ENCODE results near the gene DMC1.
A peak's percentile ranks its signal among the peaks of the same experiment; 100 is the strongest.
"Not testable (repeated sequence)": the region's sequence is repeated elsewhere in the genome, so short reads cannot be mapped to it uniquely, and the experiment has no call there.

DMC1 gene

DNA sequence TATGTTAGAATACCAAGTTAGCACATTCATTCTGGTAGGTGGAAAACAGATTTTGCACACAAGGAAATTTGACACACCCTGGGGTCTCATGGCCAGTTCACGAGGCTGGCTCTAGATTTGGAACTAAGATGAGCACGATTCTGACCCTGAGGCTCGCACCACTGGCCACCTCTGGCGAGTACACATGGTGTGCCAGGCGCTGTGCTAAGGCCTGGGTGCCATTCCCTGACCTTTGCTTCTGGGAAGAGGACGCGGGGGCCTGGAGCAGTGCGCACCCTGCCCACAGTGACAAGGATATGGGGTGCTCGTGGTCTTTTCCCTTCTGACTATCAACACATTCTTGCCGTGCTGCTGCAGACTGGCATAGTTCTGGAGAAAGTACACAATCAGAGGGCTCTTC is 29.5 kb upstream of the DMC1 start:
- ChIA-PET POLR2A (no interaction called here), CTCF (no interaction called here)
- no peaks in the 10 kb centered on the region for H3K36me3 ChIP-seq (ENCODE audit: control insufficient read depth in 4 of 4, insufficient read depth in 4 of 4, low read length in 3 of 4)
- DNase-seq: no peak
- H3K4me3 ChIP-seq (ENCODE audit: control insufficient read depth in 1 of 7, extremely low read depth in 1 of 7, insufficient read depth in 4 of 7, low read depth in 2 of 7, low read length in 6 of 7): no peak overlapping the region
- no peaks in the 10 kb centered on the region for H3K27me3 ChIP-seq (replicated peaks in 2 of 5; ENCODE audit: control insufficient read depth in 4 of 5, insufficient read depth in 5 of 5, low read length in 4 of 5)
- H3K4me1 ChIP-seq (ENCODE audit: control extremely low read depth in 1 of 4, control insufficient read depth in 4 of 4, insufficient read depth in 4 of 4, low read length in 3 of 4): no peaks in the 10 kb centered on the region
- 96% methylated on average over 10 of the region's 10 CpGs for WGBS (ENCODE audit: insufficient coverage)
- H3K9me3 ChIP-seq (ENCODE audit: control extremely low read depth in 1 of 5, control insufficient read depth in 4 of 5, insufficient read depth in 2 of 5, low read depth in 1 of 5, low read length in 4 of 5): no peaks in the 10 kb centered on the region
- H3K27ac ChIP-seq (ENCODE audit: insufficient read depth in 1 of 2, low read depth in 1 of 2, low read length in 2 of 2, poor library complexity in 1 of 2, severe bottlenecking in 2 of 2): no peak overlapping the region

- DNase-seq; H3K9me3 ChIP-seq (ENCODE audit: control extremely low read depth in 1 of 5, control insufficient read depth in 4 of 5, insufficient read depth in 2 of 5, low read depth in 1 of 5, low read length in 4 of 5); H3K4me1 ChIP-seq (ENCODE audit: control extremely low read depth in 1 of 4, control insufficient read depth in 4 of 4, insufficient read depth in 4 of 4, low read length in 3 of 4); H3K27ac ChIP-seq (ENCODE audit: insufficient read depth in 1 of 2, low read depth in 1 of 2, low read length in 2 of 2, poor library complexity in 1 of 2, severe bottlenecking in 2 of 2); H3K27me3 ChIP-seq (replicated peaks in 2 of 5; ENCODE audit: control insufficient read depth in 4 of 5, insufficient read depth in 5 of 5, low read length in 4 of 5); H3K36me3 ChIP-seq (ENCODE audit: control insufficient read depth in 4 of 4, insufficient read depth in 4 of 4, low read length in 3 of 4); H3K4me3 ChIP-seq (ENCODE audit: control insufficient read depth in 1 of 7, extremely low read depth in 1 of 7, insufficient read depth in 4 of 7, low read depth in 2 of 7, low read length in 6 of 7); POLR2A ChIA-PET: not testable (repeated sequence)
- whole genome bisulfite sequencing (ENCODE audit: insufficient coverage): no CpG with 5 or more reads among the region's 3 CpGs
- CTCF ChIA-PET: interaction anchor here (0.9 kb wide), 1 partner anchor 73 kb away, joined by 3 read pairs; no protein-coding TSS in a partner anchor
These were observed 12.9 kb upstream of the DMC1 start for GRCh38 chr22:38582923-38583322.

DNA sequence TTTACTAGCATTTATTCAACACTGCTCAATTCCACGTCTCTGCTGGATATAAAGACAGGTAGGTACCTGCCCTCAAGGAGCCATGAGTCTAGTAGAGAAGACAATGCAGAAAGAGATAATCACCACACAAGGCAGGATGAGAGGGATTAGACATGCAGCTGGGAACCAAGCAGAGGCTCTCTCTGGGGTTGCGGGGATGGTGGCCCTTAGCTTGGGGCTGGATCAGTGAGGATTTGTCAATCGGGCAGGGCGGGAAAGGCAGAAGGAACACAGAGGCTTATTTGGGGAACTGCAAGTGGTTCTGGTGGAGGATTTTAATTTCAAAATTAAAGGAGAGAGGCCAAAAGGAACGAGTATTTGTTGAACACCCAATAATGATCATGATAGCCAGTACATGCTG is 8.5 kb upstream of the DMC1 start:
- H3K27ac ChIP-seq (ENCODE audit: insufficient read depth in 1 of 2, low read depth in 1 of 2, low read length in 2 of 2, poor library complexity in 1 of 2, severe bottlenecking in 2 of 2): no peak overlapping the region
- no peaks in the 10 kb centered on the region for H3K27me3 ChIP-seq (replicated peaks in 2 of 5; ENCODE audit: control insufficient read depth in 4 of 5, insufficient read depth in 5 of 5, low read length in 4 of 5)
- H3K36me3 ChIP-seq (ENCODE audit: control insufficient read depth in 4 of 4, insufficient read depth in 4 of 4, low read length in 3 of 4): no peaks in the 10 kb centered on the region
- POLR2A ChIA-PET: no interaction called here
- no peak for DNase-seq
- H3K4me1 ChIP-seq (ENCODE audit: control extremely low read depth in 1 of 4, control insufficient read depth in 4 of 4, insufficient read depth in 4 of 4, low read length in 3 of 4): no peaks in the 10 kb centered on the region
- H3K4me3 ChIP-seq (ENCODE audit: control insufficient read depth in 1 of 7, extremely low read depth in 1 of 7, insufficient read depth in 4 of 7, low read depth in 2 of 7, low read length in 6 of 7): no peak overlapping the region
- CTCF ChIA-PET: no interaction called here
- H3K9me3 ChIP-seq (ENCODE audit: control extremely low read depth in 1 of 5, control insufficient read depth in 4 of 5, insufficient read depth in 2 of 5, low read depth in 1 of 5, low read length in 4 of 5): no peaks in the 10 kb centered on the region
- WGBS (ENCODE audit: insufficient coverage): 89% methylated on average over 3 of the region's 5 CpGs

DNA sequence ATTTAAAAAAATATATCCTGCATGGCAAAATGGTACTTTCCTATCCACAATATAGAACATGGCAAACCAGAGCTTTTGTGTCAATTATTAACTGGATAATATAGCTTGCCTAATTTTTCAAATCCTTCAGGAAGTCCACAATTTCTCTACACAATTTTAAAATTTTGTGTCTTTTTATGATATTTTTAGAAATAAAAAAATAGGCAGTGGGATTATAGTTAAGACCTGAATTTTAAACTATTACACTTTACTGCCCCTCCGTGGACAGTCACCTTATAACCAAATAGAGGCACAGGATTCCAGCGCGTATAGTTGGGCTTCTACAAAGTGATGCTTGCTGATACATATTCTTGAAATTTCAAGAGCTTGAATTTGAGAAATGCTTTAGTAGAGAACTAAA is 2.1 kb upstream of the DMC1 start:
- POLR2A ChIA-PET: no interaction called here
- H3K36me3 ChIP-seq (ENCODE audit: control insufficient read depth in 4 of 4, insufficient read depth in 4 of 4, low read length in 3 of 4): no peaks in the 10 kb centered on the region
- no peaks in the 10 kb centered on the region for H3K27me3 ChIP-seq (replicated peaks in 2 of 5; ENCODE audit: control insufficient read depth in 4 of 5, insufficient read depth in 5 of 5, low read length in 4 of 5)
- H3K4me3 ChIP-seq (ENCODE audit: control insufficient read depth in 1 of 7, extremely low read depth in 1 of 7, insufficient read depth in 4 of 7, low read depth in 2 of 7, low read length in 6 of 7): no peak overlapping the region
- H3K9me3 ChIP-seq (ENCODE audit: control extremely low read depth in 1 of 5, control insufficient read depth in 4 of 5, insufficient read depth in 2 of 5, low read depth in 1 of 5, low read length in 4 of 5): no peaks in the 10 kb centered on the region
- WGBS (ENCODE audit: insufficient coverage): 0% methylated on average over 2 of the region's 3 CpGs
- CTCF ChIA-PET: interaction anchor here (0.6 to 2.1 kb wide), 14 partner anchors 8 to 158 kb away, joined by 3 to 8 read pairs (median 3); no protein-coding TSS in a partner anchor
- peak; percentile 58 to 81 (median 73) for DNase-seq
- H3K4me1 ChIP-seq (ENCODE audit: control extremely low read depth in 1 of 4, control insufficient read depth in 4 of 4, insufficient read depth in 4 of 4, low read length in 3 of 4): peaks cover 7 to 20% (median 14%) of the 10 kb centered on the region in 4 experiments
- no peak overlapping the region for H3K27ac ChIP-seq (ENCODE audit: insufficient read depth in 1 of 2, low read depth in 1 of 2, low read length in 2 of 2, poor library complexity in 1 of 2, severe bottlenecking in 2 of 2)

DNA sequence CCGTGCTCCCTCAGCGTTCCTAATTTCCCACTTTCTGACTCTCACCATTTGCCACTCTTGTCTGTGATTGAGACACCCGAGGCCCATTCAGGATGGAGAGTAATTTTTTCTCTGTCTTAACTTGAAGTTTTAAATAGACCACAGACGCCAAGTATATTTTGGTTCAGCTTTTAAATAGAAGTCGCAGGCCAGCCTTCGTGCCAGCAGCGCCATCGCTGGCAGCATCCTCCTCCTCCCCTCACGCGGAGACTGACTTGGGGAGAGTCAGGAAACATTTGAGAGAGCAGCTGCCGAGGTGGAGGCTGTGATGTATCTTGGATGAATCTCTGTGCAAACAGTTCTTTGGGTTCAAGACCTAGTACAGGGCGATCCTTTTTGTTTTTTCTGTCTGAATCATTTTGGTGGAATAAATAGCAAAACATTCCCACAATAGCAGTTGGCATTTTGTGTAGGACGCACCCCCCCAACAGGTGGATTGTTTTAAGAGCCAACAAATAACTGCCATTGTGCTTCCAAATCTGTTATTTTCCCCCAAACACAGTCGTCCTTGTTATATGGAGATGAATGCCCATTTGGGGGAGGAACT is 889 bp upstream of the DMC1 start:
- no peaks in the 10 kb centered on the region for H3K27me3 ChIP-seq (replicated peaks in 2 of 5; ENCODE audit: control insufficient read depth in 4 of 5, insufficient read depth in 5 of 5, low read length in 4 of 5)
- peak overlapping the region; percentile 29 to 82 for H3K27ac ChIP-seq (ENCODE audit: insufficient read depth in 1 of 2, low read depth in 1 of 2, low read length in 2 of 2, poor library complexity in 1 of 2, severe bottlenecking in 2 of 2)
- H3K4me1 ChIP-seq (ENCODE audit: control extremely low read depth in 1 of 4, control insufficient read depth in 4 of 4, insufficient read depth in 4 of 4, low read length in 3 of 4): peaks cover 7 to 20% (median 14%) of the 10 kb centered on the region in 4 experiments
- peak in 1 of 3 donors; percentile 50 for DNase-seq
- H3K4me3 ChIP-seq (ENCODE audit: control insufficient read depth in 1 of 7, extremely low read depth in 1 of 7, insufficient read depth in 4 of 7, low read depth in 2 of 7, low read length in 6 of 7): peak overlapping the region; percentile 61 to 93 (median 76)
- no peaks in the 10 kb centered on the region for H3K36me3 ChIP-seq (ENCODE audit: control insufficient read depth in 4 of 4, insufficient read depth in 4 of 4, low read length in 3 of 4)
- 0% methylated on average over 2 of the region's 14 CpGs for WGBS (ENCODE audit: insufficient coverage)
- ChIA-PET CTCF (interaction anchor here (0.7 to 2.1 kb wide), 10 partner anchors 10 to 519 kb away, joined by 3 to 8 read pairs (median 3); no protein-coding TSS in a partner anchor), POLR2A (interaction anchor here (0.5 to 0.6 kb wide), 2 partner anchors 68 to 162 kb away, joined by 3 read pairs; no protein-coding TSS in a partner anchor)
- H3K9me3 ChIP-seq (ENCODE audit: control extremely low read depth in 1 of 5, control insufficient read depth in 4 of 5, insufficient read depth in 2 of 5, low read depth in 1 of 5, low read length in 4 of 5): no peaks in the 10 kb centered on the region

DNA sequence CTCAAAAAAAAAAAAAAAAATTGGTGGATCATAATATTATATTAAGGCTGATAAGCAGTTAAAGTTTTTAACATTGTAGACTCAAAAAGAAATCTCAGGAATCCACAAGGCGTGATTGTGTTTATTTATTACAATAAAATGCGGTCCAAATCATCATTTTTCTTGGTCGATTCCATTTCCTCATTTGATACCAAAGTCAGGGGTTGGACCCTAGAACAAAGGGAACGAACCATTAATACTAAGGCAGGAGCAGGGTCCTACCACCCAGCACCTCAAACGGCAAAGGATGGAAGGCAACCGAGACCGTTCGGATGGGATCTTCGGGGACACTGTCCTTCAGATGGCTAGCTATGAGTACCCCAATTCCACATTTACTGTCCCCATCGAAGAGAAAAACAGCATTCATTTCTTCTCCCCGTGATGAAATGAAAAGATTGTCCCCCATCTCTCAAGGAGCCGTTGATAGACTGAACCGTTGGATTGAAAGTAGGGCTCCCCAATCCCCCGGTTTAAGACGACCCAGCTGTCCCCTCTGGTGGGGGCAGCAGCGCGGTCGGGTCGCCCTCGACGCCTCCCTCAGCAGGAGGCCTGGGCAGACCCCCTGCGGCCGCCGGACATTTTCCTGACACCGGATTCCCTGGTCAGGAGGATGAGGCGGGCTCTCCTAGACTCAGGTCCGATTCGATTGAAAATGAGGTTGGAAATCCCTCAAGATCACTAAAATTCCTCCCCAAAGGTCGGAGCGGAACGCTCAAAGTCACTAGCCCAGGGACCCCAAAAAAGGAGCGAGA is 607 bp downstream of the DMC1 start:
- Histone ChIP-seq H3K36me3 (ENCODE audit: control insufficient read depth in 4 of 4, insufficient read depth in 4 of 4, low read length in 3 of 4) (no peaks in the 10 kb centered on the region), H3K27ac (ENCODE audit: insufficient read depth in 1 of 2, low read depth in 1 of 2, low read length in 2 of 2, poor library complexity in 1 of 2, severe bottlenecking in 2 of 2) (peak overlapping the region in 1 of 2 experiments; percentile 60), H3K27me3 (replicated peaks in 2 of 5; ENCODE audit: control insufficient read depth in 4 of 5, insufficient read depth in 5 of 5, low read length in 4 of 5) (no peaks in the 10 kb centered on the region), H3K4me3 (ENCODE audit: control insufficient read depth in 1 of 7, extremely low read depth in 1 of 7, insufficient read depth in 4 of 7, low read depth in 2 of 7, low read length in 6 of 7) (peak overlapping the region; percentile 15 to 86 (median 73)), H3K9me3 (ENCODE audit: control extremely low read depth in 1 of 5, control insufficient read depth in 4 of 5, insufficient read depth in 2 of 5, low read depth in 1 of 5, low read length in 4 of 5) (no peaks in the 10 kb centered on the region), H3K4me1 (ENCODE audit: control extremely low read depth in 1 of 4, control insufficient read depth in 4 of 4, insufficient read depth in 4 of 4, low read length in 3 of 4) (peaks cover 7 to 20% (median 14%) of the 10 kb centered on the region in 4 experiments)
- WGBS (ENCODE audit: insufficient coverage): 36% methylated on average over 22 of the region's 32 CpGs
- ChIA-PET CTCF (interaction anchor here (1.4 kb wide), 1 partner anchor 155 kb away, joined by 3 read pairs; no protein-coding TSS in a partner anchor), POLR2A (no interaction called here)
- peak in 2 of 3 donors; percentile 19 to 38 for DNase-seq

All from common myeloid progenitor, CD34-positive (primary cell).